Activated T-helper 1 cell treated with anti-CD3 and anti-CD28 coated beads, Interleukin-2, amount 50 U/mL, for 16 hours (primary cell): ENCODE data around the gene TMTC4.

ENCODE experiments used
- DNase-seq, 2 donors: peaks; one replicate each; pipeline ENCODE4 v3.0.0-alpha.2; 2020; ENCODE audit warnings: low read depth in 1 of 2, low spot score in 1 of 2

TMTC4 gene

GRCh38 chr13:100667894-100668293 is 6.7 kb downstream of the TMTC4 start:
- DNase-seq: no peak

- DNase-seq: no peak
Observed at GRCh38 chr13:100666124-100666523, 8.5 kb downstream of the TMTC4 start.

- no peak for DNase-seq
Observed at GRCh38 chr13:100665403-100665802, 9.2 kb downstream of the TMTC4 start.

DNA sequence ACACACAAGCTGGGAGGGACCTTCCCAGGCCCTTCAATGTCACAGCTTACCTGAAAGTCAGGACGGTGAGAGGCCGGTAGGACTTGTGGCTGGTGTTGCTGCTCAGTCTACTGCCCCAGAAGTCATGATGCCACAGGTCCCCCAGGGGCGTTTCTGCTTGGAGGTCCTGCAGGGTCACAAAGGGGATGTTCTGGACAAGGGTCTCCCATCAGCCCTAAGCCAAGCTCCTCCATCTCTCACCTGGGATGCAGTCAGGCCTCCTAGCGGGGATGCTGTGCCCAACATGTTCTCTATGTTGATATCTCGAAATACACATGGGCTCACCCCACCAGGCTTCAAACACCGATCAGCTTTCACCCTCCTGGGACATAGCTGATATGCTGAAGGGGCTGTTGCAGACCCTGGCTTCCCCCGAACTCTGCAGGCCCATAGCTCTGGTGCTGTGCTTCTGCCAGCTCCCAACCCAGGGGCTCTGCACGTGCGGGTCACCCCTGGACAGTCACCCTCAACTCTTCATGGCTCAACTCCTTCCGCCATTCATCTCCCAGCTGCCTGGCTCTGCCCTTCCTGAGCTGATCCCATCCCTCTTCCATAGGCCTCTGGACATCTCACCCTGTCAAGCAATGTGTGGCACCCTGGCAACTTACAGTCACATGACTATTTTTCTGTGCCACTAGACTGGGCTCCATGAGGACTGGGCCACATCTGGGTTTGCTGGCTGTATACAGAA is 10.3 kb downstream of the TMTC4 start:
- no peak for DNase-seq

DNA sequence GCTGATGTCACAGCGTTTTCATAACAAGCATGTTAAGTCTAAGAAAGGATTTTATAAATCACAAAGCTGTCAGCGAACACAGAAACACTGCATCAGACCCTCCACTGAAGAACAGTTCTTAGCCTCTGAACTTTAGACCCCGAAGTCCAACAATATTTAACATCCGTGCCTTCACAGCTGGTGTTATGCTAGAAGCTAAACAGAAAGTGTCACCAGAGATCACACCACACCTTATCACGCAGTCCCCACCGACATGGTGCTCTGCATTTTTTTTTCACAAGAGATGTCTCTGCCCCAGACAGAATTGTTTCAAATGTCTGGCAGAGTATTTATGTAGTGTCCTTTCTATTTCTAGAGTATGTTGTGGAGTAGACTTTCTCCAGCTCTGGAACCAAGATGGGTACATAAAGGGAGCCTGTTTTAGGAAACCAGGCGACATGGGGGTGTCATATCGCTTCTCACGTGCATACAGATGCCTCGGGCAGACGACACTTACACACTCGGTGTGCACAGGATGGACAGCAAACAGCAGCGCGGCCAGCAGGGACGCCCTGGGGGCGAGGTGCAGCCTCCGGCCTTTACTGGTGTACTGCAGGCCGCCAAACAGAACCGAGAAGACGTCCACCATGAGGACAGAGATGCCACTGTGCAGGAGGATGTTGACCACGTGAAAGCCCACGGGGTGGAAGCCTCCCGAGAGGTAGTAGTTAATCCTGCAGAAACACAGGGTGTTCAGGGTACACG is 12.0 kb downstream of the TMTC4 start:
- DNase-seq: no peak

GRCh38 chr13:100660761-100661160 is 13.8 kb downstream of the TMTC4 start:
- no peak for DNase-seq

- DNase-seq: no peak
Observed at GRCh38 chr13:100659578-100659977, 15.0 kb downstream of the TMTC4 start.

DNA sequence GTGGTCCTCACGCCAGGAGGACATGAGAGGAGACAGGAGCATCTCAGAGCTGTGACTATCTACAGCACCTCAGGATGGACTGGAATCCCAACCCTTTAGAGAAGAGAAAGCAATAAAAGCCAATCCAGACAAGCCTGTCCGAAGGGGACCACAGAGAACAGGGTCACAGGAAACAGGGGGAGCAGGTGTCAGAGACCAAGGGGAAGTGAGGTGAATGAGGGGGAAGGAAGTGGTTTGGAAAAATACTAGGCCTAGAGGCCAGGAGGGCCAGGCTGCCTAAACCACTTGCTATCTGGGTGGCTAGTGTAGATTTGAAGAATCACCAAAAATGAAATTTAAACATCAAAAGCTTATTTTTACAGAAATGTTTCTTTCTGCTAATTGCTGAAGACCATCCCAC is 16.2 kb downstream of the TMTC4 start:
- DNase-seq: no peak

DNA sequence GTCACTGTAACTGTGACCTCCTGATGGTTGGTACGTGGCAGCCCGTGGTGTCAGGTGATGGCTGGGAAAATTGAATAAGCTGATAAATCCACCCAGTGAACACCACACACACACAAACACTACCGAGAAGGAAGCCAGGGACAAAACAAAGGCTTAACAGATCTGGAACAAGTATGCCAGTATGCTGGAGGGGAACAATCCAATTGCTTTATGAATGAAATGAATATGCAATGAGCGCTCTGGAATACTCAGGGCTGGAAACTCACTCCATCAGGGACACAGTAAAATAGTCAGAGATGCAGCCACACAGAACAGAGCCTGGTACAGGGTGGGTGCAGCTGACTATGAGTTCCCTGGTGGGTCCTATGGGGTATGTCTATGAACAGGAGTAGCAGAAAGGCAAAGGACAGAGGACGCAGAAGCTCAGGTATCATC is 16.7 kb downstream of the TMTC4 start:
- no peak for DNase-seq

DNA sequence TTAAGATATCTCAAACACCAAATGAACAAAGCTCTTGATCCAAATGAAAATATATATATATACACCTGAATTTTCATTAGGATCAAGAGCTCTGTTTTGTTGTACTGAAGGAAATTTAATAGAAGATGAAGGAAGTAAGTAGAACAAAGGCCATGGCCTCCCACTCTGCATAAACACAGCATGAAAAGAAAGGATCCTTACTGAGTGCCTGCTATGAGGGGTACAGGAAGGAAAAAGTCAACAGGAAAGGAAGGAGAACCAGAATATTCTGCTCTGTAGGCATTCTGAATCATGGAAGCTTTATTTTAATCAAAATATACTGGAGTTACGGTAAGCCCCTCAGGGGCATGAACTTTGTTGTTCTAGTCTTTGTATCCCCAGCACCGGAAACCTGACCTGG is 22.1 kb downstream of the TMTC4 start:
- DNase-seq: no peak

DNA sequence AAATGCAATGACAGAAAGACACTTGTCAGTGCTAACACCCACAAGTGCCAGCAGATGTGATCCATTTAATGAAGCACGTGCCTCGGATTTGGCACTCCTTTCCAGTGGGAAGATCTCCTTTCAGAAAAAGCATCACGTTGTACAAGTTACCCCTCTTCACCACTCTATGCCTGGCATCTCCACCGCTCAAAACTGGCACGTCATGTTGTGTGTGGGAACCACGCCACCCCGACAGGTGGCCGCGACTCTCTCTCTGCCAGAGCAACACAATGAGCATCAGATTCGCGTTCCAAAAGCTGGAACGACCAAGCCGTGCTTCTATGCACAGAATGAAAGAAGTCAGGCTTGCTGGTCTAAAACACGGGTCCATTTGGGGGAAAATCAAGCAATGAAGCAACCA is 24.3 kb downstream of the TMTC4 start:
- no peak for DNase-seq

- no peak for DNase-seq
Observed at GRCh38 chr13:100648354-100648753, 26.2 kb downstream of the TMTC4 start.

DNA sequence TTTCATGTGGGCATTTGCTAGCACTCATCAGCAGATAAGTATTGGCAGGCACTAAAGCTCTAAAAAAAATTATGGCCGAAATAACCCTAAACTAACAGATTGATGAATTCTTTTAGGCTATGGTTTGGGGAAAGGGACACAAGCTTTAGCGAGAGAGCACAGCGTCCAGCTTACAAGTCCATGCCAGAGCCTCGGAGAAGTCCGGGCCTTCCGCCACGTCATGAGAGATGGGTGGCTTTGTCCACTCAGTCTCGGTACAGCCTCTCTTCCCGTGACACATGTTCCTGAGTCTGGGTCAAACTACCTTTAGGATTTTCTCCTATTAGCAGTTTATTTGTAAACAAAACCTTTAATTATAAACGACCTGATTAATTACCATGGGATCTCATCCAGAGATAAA is 27.7 kb downstream of the TMTC4 start:
- no peak for DNase-seq

DNA sequence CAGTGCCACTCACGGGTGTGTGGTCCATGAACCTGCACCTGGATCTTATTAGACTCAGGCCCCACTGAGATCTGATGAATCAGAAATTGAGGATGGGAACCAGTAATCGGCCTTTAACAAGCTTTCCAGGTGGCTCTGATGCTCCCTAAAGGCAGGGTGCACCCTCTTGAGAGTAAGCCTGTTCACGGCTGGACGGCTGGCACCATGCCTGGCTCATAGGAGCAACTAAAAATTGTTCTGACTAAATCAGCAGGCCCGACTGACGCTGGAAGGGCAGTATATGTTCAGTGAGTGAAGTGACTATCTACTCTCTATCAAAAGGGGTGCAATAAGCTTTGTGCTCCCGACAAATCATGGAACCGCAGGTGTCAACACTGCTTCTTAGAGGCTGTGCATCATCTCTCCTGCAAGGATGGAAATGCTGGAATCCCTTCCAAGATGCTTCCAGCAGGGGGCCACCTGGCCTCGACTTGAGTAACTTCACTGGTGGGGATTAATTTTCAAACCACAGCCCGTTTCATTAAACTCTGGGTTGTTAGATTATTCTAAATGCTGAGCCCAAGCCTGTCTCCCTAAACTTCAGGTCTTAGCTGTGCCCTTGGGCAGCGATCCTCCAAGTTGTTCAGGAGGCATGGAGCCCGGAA is 28.4 kb downstream of the TMTC4 start:
- DNase-seq: no peak

DNA sequence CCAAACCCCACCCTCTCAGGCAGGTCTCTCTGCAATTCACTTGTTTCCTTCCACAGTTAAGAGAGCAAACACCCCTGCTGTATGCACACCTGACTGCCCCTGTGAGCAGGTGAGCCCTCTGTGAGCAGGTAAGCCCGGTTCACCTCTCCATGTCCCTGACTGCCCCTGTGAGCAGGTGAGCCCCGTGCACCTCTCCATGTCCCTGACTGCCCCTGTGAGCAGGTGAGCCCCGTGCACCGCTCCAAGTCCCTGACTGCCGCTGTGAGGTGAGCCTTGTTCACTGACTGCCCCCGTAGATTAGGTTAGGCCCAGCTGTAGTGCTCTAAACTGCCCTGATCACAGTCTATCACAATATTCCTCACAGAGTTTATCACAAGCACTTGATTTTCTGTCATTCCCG is 29.2 kb downstream of the TMTC4 start:
- DNase-seq: no peak

DNA sequence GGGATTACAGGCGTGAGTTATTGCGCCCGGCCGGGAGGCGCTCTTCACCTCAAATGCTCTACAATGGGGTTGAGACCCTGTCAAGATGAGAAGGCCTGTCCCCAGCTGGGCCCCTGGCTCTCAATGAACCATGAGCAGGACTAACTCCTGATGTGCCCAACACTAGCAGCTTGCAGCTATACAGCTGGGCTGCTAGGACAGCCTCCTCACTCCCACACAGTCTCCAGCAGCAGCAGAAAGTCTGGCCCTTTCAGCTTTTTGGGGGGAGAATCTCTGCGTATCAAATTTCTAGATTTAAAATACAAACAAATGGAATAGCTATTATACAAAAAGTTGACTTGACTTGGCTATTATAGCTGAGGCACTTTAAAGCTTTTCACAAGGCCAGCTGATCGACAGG is 30.2 kb downstream of the TMTC4 start:
- no peak for DNase-seq

DNA sequence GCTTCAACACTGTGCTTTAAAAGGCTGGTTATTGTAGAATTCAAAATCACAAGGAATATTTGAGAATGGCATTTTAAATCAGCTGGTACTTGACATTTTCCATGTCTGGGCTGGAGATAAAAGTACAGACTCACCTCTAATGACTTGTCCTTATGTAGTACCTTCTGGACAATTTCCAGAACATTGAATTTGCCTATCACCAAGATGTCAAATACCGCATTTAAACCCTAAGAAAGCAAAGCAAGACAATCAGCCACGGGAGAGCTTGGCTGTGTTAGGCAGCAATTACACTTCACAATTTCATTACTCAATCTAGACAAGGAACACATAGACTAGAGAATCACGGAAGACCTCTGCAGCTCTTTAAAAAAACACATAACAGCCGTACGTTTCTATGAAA is 36.8 kb downstream of the TMTC4 start:
- DNase-seq: no peak

DNA sequence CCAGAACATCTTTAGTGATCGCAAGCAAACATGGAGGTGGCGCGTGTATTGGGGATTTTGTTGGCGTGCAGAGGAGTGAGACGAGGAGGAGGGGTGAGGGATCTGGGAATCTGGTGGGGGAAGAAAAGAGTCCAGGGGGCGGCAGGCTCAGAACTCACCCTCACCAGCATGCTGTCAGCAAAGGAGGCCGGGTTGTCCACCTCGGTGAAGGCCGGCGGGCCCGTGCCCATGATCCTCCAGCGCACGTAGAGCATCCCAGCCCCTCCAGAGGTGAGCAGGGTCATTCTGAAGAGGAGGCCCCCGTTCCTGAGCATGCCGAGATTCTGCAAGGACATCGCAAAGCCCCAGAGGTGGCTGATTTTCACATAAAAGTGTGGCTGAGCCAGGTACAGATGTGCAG is 37.2 kb downstream of the TMTC4 start:
- DNase-seq: no peak

- no peak for DNase-seq
Observed at GRCh38 chr13:100636441-100636840, 38.2 kb downstream of the TMTC4 start.

DNA sequence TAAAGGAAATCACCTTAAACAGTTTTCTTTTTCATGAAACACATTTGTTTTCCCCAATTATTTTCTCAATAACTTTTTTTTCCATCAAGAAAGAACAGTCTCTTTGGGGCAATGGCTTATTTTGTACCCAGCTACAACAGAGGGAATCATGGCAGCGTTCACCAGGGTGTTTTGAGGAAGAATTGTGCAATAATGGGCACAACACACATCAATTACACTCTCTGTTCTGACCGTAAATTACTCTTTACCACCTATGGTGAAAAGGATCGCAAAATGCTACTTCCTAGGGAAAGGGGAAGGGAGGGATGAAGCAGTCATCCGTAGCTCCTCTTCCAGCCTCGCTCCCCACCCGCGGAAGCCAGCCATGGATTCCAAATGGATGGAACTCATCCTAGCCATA is 38.6 kb downstream of the TMTC4 start:
- DNase-seq: no peak

DNA sequence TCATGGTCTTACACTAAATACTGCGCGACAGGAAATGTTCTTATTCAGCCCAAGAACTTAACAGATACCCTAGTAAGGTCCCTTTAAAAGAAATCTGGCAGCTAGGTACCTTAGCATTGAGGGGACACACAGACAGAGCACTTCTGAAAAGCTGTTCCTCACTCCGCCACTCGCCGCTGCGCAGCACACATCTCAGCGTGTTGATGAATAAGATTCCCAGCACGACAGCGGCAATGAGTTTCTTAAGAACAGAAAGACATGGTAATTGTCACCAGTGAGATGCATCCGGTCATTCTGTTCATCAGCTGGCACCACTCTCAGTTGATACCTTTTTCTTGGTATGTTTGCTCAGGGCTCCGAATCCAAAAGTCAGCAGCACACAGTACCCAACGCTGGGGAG is 39.9 kb downstream of the TMTC4 start:
- DNase-seq: no peak

DNA sequence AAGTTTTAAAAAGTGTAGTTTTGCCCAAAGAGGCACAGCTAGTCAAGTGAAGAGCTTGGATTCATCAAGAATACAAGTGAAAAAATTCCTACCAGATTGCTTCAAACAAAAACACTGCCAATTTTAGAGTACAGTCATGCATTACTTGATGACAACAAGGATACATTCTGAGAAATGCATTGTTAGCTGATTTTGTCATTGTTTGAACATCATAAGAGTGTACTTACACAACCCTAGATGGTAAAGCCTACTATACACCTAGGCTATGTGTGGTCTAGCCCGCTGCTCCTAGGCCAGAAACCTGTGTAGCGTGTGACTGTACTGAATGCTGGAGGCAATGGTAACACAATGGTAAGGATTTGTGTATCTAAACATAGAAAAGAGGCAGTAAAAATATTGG is 41.1 kb downstream of the TMTC4 start:
- no peak for DNase-seq
